NCI-H2227 (cell line): ENCODE data around the gene UBAC2.
"Not testable (repeated sequence)": the region's sequence is repeated elsewhere in the genome, so short reads cannot be mapped to it uniquely, and the experiment has no call there.

Source experiments
- DNase-seq: peaks from one replicate; lab custom pipeline; 2025; ENCODE audit not compliant: unreplicated experiment; lab: John Stamatoyannopoulos, UW

Gene UBAC2

GRCh38 chr13:99211421-99212035, 10.9 kb downstream of the UBAC2 start:
- no peak for DNase-seq

GRCh38 chr13:99214232-99214631, 13.6 kb downstream of the UBAC2 start:
- DNase-seq, result no peak

DNA sequence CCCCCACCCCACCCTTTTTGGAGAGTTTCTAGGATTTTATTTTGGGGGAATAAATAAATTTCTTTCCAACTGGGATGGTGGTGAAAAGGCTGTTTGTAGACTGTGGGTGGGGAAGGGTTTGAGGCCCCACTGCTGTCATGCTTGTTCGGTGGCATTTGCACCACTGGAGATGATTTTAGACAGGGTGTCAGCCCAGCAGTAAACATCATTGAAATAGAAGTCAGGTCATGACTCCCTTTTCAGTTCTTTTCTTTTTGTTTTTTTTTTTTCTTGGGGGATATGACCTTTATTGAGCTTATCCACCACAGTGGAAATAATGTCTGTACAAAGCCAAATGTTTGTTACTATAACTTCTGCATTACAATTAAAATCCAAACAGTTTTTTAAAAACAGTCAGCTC, 14.1 kb downstream of the UBAC2 start:
- no peak for DNase-seq

DNA sequence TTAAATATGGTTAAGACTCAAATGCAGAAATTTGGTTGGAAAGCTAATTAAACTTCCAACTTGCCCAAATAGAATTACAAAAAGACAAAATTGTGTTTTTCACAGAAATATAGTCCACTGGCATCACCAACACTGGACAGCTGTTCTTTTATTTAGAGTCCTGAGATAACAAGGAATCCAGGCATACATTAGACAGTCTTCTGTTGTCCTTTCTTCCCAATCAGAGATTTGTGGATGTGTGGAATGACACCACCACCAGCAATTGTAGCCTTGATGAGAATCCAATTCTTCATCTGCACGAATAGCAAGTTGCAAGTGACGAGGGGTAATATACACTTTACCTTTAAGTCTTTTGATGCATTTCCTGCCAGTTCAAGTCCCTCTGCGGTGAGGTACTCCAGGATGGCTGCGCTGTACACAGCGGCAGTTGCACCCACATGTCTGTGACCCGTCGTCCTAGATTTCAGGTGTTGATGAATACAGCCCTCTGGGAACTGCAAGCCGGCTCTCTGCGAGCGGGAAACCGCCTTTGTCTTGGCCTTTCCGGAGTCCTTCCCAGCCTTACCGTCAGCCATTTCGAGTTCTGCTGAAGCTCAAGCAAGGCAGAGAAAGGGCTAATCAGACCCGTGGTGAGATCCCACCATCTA, 14.7 kb downstream of the UBAC2 start:
- DNase-seq, result peak; percentile 46

DNA sequence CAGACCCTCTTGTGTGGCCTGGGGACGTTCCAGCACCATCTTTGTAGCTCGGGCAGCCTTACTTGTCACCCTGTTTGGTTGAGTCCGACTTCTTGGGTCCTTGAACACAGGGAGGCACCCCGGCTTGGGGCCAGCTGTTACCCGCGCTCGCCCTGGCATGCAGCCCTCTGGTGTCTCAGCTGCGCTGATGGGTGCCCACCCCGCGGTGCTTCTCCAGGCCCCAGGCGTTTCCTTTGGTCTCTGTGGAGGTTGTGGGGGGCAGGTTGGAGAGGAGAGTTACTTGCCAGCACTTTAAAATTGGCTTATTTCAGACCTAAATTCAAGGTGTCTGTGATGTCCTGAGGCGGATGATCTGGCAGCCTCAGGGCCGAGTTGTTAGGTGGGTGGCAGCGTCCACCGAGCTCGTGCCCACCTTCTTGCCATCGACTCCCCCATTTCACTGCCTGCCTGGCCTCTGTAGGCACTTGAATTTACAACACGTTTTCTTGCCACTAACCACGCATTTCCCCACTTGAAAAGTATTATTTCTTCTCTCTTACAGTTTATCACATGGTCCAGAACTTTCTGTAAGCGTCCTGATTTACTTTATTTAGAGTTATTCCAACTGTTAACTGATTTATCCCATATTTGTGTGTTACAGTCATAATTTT, 16.9 kb downstream of the UBAC2 start:
- no peak for DNase-seq

DNA sequence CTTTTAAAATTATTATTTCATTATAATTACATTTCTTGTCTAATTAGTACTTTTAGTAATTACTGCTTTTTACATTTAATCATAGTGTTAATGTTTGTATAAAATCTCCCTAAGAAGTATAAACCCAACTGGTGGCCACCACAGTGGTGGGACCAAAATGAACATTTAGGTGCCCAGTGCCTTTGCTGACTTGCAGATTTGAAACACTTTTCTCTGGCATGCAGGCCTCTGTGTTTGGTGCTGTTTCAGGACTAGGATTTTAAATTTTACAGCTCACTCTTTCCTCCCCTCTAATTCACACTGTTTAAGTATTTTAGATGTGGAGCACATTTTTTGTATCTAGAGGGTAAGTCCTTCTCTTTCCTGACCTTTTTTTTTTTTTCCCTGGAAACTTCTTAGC, 17.5 kb downstream of the UBAC2 start:
- no peak for DNase-seq

DNA sequence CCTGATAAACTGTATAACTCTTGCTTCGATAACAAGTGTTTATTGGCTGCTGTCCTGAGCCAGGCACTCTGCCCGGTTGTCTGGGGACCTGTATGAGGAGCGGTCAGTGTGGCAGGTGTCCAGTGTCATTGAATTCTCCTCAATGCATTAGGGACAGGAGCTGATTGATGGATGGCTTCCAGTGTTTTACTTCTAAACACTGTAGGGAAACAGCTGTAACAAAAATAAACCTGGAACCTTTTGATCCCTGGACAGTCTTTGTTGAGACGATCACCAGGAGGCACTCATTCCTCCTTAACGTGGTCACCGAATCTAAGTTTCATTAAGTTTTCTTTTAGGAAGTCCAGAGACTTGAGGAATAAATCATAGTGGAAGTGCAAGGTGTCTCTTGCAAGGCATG, 17.9 kb downstream of the UBAC2 start:
- no peak for DNase-seq

DNA sequence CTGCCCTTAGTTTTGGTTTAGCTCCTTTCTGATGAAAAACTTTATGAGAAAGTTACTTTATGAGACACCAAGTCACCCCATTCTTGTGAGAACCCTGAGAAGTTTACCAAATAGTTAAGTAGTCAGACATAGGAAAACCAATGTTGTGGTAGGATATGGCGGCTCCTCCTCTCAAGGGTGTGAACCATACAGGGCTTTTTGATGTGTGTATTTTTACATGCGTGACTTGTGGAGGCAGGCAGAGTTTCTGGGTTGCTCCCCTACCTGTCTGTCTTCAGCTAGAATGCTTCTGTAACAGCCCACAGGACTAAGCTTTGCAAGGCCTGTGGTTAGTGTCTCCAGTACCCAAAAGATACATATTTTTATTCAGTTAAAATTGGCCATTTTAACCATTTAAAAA, 18.3 kb downstream of the UBAC2 start:
- no peak for DNase-seq

GRCh38 chr13:99220199-99220935, 19.7 kb downstream of the UBAC2 start:
- DNase-seq, result no peak

DNA sequence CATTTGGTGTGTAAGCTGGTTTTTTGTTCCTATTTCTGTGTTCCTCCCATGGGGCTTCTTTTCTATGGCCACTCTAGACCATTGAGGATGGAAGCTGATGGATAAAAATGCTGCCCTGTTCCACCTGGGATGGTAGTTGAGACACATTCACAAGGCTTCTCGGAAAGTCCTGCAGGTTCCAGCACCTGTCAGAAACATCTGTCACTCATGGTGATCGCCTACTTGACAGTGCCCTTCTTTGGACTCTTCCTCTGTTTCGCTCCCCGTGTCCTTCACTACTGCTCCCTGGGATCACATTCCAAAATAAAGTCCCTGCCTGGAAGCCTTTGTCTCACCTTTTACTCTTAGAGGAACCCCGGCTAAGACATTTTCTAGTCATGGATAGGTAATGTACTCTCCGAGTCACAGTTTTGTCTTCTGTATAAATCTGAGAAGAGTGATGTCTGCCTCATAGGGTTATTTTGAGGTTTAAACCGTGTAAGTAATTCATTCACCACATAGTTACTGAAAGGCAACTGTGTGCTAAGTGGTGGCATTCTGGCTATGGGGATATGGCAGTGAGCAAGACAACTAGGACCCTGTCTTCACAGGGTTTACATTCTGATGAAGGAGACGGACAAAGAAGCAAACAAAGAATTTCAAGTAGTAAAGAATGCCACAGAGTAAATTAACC, 21.0 kb downstream of the UBAC2 start:
- no peak for DNase-seq

DNA sequence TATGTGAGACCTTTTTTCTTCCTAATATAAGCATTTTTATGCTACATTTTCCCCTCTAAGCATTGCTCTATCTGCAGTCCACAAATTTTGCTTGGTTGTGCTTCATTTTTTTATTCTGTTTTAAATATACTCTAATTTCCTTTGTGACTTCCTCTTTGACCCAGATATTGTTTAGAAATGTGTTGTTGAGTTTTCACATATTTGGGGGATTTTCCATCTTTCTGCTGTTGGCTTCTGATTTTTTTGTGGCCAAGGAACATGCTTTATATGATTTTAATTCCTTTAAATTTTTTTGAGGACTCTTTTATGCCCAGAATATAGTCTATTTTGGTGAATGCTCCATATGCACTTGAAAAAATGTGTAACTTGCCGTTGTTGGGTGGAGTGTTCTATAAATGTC, 22.9 kb downstream of the UBAC2 start:
- DNase-seq, result no peak

DNA sequence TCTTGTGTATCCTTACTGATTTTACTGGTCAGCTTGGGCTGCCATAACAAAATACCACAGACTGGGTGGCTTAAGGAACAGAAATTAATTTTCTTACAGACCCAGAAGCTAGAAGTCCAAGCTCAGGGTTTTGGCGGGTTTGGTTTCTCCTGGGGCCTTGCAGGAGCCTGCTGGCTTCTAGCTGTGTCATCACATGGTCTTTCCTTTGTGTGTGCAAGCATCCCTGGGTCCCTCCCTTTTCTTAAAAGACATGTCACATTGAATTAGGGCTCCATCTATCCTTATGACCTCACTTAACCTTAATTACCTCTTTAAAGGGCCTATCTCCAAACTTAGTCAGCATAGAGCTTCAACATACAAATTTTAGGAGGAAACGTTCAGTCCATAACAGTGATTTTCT, 23.4 kb downstream of the UBAC2 start:
- no peak for DNase-seq

- DNase-seq, result no peak
Measured at GRCh38 chr13:99225078-99225477, 24.4 kb downstream of the UBAC2 start.

DNA sequence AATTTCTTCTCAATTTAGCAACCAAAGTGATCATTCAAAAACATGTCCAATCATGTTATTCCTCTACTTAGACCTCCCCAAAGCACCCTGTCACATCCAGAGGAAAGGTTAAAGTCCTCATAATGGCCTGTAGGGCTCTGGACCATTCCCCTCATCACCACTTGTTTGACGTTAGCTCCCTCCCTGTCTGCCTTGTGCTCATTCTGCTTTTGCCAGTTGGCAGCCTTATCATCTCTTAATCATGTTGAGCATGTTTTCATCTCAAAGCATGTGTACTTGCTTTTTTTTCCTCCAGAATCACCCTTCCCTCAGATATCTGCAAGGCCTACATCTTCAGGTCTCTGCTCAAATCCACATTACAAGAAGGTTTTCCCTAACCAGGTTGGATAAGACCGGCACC, 25.9 kb downstream of the UBAC2 start:
- no peak for DNase-seq

DNA sequence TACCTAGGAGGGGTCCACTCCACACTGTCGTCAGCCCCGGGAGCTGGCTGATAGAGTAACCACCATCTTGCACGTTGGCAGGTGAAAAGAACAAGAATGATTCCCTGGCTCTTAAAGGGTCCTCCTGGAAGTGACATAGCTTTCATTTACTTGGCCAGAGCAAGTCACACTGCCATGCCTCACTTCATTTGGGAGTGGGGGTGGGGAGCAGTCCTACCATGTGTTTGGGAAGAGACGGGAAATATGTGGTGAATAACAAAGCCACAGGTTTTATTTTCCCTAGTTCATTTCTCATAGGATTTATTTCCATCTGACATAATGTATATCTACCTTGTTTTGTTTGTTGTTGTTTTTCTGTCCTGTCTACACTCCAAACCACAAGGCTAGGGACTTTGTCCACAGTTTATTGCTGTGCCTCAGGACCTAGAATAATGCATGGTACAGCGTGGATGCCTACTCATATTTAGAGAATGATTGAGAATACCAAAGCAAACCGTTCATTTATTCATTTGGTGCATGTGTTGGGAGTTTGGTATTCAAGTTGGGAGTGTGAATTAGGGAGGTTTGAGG, 26.8 kb downstream of the UBAC2 start:
- no peak for DNase-seq

GRCh38 chr13:99227909-99228688, 27.4 kb downstream of the UBAC2 start:
- DNase-seq, result no peak

- no peak for DNase-seq
Measured at GRCh38 chr13:99228737-99229691, 28.4 kb downstream of the UBAC2 start.

DNA sequence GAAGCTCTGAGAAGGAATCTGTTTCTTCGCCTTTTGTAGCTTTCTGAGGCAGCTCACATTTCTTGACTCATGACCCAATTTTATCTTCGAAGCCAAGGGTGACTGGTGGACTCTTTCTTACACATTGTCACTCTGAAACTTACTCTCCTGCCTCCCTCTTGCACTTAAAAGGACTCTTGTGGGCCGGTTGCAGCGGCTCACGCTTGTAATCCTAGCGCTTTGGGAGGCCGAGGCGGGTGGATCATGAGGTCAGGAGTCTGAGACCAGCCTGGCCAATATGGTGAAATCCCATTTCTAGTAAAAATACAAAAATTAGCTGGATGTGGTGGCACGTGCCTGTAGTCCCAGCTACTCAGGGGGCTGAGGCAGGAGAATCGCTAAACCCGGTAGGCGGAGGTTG, 29.9 kb downstream of the UBAC2 start:
- DNase-seq, result not testable (repeated sequence)

GRCh38 chr13:99230991-99231390, 30.3 kb downstream of the UBAC2 start:
- DNase-seq, result no peak
